GM12873 (cell line): ENCODE measurements around the gene MGAT5.

Source experiments
- TF ChIP-seq, protein P1 (sequence below): IDR thresholded peaks from 2 replicates; pipeline ENCODE4 v1.5.1; 2012; ENCODE audit warnings: low read depth, mild to moderate bottlenecking, moderate library complexity, low read length, control low read depth; ENCODE audit not compliant: insufficient read depth; ENCODE audit errors: missing control alignments

MGAT5 gene

DNA sequence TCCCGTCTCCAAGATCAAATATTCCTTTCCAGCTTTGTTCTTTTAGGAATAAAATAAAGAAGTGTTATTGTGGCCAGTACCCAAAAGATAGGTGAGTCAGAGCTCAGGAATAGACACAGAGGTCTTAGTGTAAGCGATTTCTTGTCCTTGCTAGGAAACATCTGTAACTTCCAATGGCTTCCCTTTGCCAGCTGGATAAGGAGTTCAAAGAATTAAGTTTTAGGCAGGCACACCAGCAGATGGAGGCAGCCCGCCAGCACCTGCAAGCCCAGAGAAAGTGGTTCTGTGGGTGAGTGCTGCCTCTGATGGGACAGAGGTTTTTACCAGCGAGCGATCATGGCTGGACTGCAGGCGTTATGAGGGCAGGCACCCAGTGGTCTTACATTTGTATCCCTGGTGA, 125.4 kb downstream of the MGAT5 start:
- TF ChIP-seq, protein P1, sequence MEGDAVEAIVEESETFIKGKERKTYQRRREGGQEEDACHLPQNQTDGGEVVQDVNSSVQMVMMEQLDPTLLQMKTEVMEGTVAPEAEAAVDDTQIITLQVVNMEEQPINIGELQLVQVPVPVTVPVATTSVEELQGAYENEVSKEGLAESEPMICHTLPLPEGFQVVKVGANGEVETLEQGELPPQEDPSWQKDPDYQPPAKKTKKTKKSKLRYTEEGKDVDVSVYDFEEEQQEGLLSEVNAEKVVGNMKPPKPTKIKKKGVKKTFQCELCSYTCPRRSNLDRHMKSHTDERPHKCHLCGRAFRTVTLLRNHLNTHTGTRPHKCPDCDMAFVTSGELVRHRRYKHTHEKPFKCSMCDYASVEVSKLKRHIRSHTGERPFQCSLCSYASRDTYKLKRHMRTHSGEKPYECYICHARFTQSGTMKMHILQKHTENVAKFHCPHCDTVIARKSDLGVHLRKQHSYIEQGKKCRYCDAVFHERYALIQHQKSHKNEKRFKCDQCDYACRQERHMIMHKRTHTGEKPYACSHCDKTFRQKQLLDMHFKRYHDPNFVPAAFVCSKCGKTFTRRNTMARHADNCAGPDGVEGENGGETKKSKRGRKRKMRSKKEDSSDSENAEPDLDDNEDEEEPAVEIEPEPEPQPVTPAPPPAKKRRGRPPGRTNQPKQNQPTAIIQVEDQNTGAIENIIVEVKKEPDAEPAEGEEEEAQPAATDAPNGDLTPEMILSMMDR, result no peak

- TF ChIP-seq, protein P1, result no peak
Observed at GRCh38 chr2:134379722-134380121, 125.8 kb downstream of the MGAT5 start.

DNA sequence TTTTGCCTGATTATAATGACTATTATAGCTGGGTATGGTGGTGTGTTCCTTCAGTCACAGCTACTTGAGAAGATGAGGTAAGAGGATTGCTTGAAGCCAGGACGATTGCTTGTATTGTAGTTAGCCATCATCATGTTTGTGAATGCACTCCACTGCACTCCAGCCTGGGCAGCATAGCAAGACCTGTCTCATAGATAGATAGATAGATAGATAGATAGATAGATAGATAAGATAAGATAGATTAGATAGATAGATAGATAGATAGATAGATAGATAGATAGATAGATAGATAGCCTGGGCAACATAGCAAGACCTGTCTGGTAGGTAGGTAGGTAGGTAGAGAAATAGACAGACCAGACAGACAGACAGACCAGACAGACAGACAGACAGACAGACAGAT, 127.3 kb downstream of the MGAT5 start:
- TF ChIP-seq, protein P1, result no peak

DNA sequence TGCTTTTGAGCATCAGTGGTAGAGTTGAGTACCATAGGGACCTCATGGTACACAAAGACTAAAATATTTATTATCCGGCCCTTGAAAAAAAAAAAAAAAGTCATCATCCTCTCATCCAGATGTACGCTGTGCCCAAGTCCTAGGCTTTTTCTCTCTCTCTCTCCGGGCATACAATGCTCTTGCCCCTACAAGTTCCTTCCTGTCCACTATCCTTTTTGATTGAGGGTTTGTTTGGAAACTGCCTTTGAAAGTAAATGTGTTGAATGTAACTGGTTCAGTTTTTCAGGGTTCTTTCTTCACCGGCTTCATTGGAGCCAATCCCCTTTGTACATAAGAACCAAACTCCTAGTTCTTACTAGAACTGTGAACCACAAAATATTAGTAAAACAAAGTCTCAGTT, 130.3 kb downstream of the MGAT5 start:
- TF ChIP-seq, protein P1, result no peak

DNA sequence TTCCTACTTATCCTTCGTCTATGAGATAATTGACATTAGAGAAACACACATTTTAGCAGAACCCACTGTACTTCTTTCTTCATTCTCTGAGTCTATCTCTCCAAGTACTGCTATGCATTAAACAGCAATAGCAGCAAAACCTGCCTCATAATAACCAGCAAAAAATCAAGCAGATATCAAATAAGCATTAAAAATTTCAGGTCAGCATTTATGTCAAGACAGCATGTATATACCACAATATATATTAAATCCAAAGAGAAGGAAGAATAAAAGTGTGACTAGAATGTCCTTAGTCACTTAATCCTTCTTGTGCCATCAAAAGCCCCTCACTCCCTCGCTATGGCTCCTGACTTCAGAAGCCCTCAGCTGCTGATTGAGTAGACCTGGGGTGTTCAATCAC, 131.3 kb downstream of the MGAT5 start:
- TF ChIP-seq, protein P1, result no peak

- TF ChIP-seq, protein P1, result no peak
Observed at GRCh38 chr2:134386310-134386709, 132.4 kb downstream of the MGAT5 start.

DNA sequence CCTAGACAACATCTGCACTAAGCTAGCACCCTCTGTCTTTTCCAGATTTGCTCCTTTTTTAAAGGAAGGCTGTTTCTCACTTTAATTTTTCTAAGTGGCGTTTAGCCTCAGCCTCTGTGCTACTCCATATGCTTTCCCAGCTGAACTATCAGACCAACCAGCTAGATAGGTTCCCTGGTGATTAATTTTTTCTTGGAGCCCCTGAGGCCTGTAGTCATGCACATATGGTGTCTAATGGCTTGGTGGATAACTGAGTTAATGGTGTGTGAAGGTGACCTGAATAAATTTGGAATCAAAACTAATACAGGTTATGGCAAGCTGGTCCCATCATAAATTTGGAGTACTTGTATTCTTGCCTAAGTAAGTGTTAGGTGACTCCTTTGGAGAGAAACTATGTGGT, 135.5 kb downstream of the MGAT5 start:
- TF ChIP-seq, protein P1, result no peak
